GM03348 (cell line): ENCODE results near the gene HECW1.
"Not testable (repeated sequence)": the region's sequence is repeated elsewhere in the genome, so short reads cannot be mapped to it uniquely, and the experiment has no call there.

Source experiments
- DNase-seq: peaks from one replicate; pipeline ENCODE4 v3.0.0; 2012; ENCODE audit warnings: low spot score

Gene HECW1

GRCh38 chr7:43538404-43538771 lies 425.9 kb downstream of the HECW1 start:
- DNase-seq, result no peak

- DNase-seq, result no peak
These were observed 428.0 kb downstream of the HECW1 start for GRCh38 chr7:43540471-43540870.

- DNase-seq, result no peak
These were observed 430.3 kb downstream of the HECW1 start for GRCh38 chr7:43542716-43543115.

GRCh38 chr7:43546231-43546630 lies 433.8 kb downstream of the HECW1 start:
- no peak for DNase-seq

- DNase-seq, result no peak
These were observed 438.0 kb downstream of the HECW1 start for GRCh38 chr7:43550427-43550826.

- no peak for DNase-seq
These were observed 439.7 kb downstream of the HECW1 start for GRCh38 chr7:43552122-43552521.

- peak; percentile 42 for DNase-seq
These were observed 441.6 kb downstream of the HECW1 start for GRCh38 chr7:43553999-43554398.

- no peak for DNase-seq
These were observed 442.0 kb downstream of the HECW1 start for GRCh38 chr7:43554423-43554822.

- no peak for DNase-seq
These were observed 445.5 kb downstream of the HECW1 start for GRCh38 chr7:43557831-43558495.

GRCh38 chr7:43559171-43559945 lies 446.9 kb downstream of the HECW1 start:
- no peak for DNase-seq

- DNase-seq, result no peak
These were observed 447.5 kb downstream of the HECW1 start for GRCh38 chr7:43559946-43560335.

- no peak for DNase-seq
These were observed 448.4 kb downstream of the HECW1 start for GRCh38 chr7:43560742-43561330.

GRCh38 chr7:43562383-43562782 lies 449.9 kb downstream of the HECW1 start:
- DNase-seq, result no peak

GRCh38 chr7:43565786-43566185 lies 453.3 kb downstream of the HECW1 start:
- peak; percentile 37 for DNase-seq

- DNase-seq, result no peak
These were observed 456.1 kb downstream of the HECW1 start for GRCh38 chr7:43568529-43568928.

- DNase-seq, result no peak
These were observed 457.0 kb downstream of the HECW1 start for GRCh38 chr7:43569424-43569823.

GRCh38 chr7:43570688-43571365 lies 458.4 kb downstream of the HECW1 start:
- no peak for DNase-seq

- DNase-seq, result peak; percentile 90
These were observed 460.1 kb downstream of the HECW1 start for GRCh38 chr7:43572516-43573049.

- DNase-seq, result not testable (repeated sequence)
These were observed 461.4 kb downstream of the HECW1 start for GRCh38 chr7:43573832-43574231.

GRCh38 chr7:43575506-43575905 lies 463.1 kb downstream of the HECW1 start:
- DNase-seq, result no peak

GRCh38 chr7:43576241-43576640 lies 463.8 kb downstream of the HECW1 start:
- no peak for DNase-seq

GRCh38 chr7:43577485-43577951 lies 465.1 kb downstream of the HECW1 start:
- DNase-seq, result no peak
